ENCODE data around the gene MAP4K1. TPM values are rescaled to one million over a fixed set of nuclear protein-coding genes. Genes with fewer than 3 reads are reported as not detected.

The MAP4K1 gene
- total RNA-seq, 1 donor, result not detected

- peak; percentile 95 for DNase-seq (ENCODE audit: low read depth)
- no peak for TF ChIP-seq CTCF (IDR thresholded peaks at IDR 0.05; ENCODE audit: insufficient read depth, low read length)
- peak within 1 kb of the TSS; percentile 95 for H3K4me3 ChIP-seq (ENCODE audit: low read depth, low read length)
Observed at GRCh38 chr19:38647368-38647965, 29.7 kb upstream of the MAP4K1 start, which contains the start of gene ACTN4. Gene ACTN4 (plus strand): TSS chr19:38647649. CDS start chr19:38647746, 97 bp downstream.

- TF ChIP-seq CTCF (IDR thresholded peaks at IDR 0.05; ENCODE audit: insufficient read depth, low read length), result no peak
- H3K4me3 ChIP-seq (ENCODE audit: low read depth, low read length), result no peak overlapping the region
- no peak for DNase-seq (ENCODE audit: low read depth)
Observed at GRCh38 chr19:38644719-38645118, 27.0 kb upstream of the MAP4K1 start.

GRCh38 chr19:38642176-38642575, 24.4 kb upstream of the MAP4K1 start:
- no peak overlapping the region for H3K4me3 ChIP-seq (ENCODE audit: low read depth, low read length)
- DNase-seq (ENCODE audit: low read depth), result no peak
- no peak for TF ChIP-seq CTCF (IDR thresholded peaks at IDR 0.05; ENCODE audit: insufficient read depth, low read length)

- DNase-seq (ENCODE audit: low read depth), result no peak
- H3K4me3 ChIP-seq (ENCODE audit: low read depth, low read length), result no peak overlapping the region
- no peak for TF ChIP-seq CTCF (IDR thresholded peaks at IDR 0.05; ENCODE audit: insufficient read depth, low read length)
Observed at GRCh38 chr19:38640368-38640767, 22.6 kb upstream of the MAP4K1 start.

GRCh38 chr19:38639679-38640078, 21.9 kb upstream of the MAP4K1 start:
- no peak overlapping the region for H3K4me3 ChIP-seq (ENCODE audit: low read depth, low read length)
- DNase-seq (ENCODE audit: low read depth), result no peak

GRCh38 chr19:38638461-38638860, 20.7 kb upstream of the MAP4K1 start:
- H3K4me3 ChIP-seq (ENCODE audit: low read depth, low read length), result no peak overlapping the region
- TF ChIP-seq CTCF (IDR thresholded peaks at IDR 0.05; ENCODE audit: insufficient read depth, low read length), result no peak
- no peak for DNase-seq (ENCODE audit: low read depth)

More at GRCh38 chr19:38639679-38640078, 21.9 kb upstream of the MAP4K1 start:
- no peak for TF ChIP-seq CTCF (IDR thresholded peaks at IDR 0.05; ENCODE audit: insufficient read depth, low read length)
